Measurements from ENCODE around the gene CUX1. TPM values are rescaled to one million over a fixed set of nuclear protein-coding genes. Genes with fewer than 3 reads are reported as not detected.
A peak's percentile ranks its signal among the peaks of the same experiment; 100 is the strongest.

CUX1 gene
- total RNA-seq, 1 experiment from 2014 or later, result 53.5 TPM

DNA sequence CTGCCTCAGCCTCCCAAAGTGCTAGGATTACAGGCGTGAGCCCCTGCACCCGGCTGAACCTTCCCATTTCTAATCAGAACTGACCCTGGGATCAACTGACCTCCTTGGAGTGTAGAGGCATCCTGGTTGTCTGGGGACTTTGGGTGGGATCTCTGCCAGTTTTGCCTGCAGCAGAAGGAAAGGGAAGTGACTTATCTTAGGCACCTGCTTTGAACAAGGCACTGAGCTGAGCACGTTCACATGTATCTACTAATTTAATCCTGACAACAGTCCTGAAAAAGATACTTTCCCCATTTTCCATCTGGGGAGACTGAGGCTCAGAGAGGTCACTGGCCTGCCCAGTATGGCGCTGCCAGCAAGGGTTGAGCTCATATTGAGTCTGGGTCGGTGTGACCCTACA lies 153.4 kb downstream of the CUX1 start:
- no peak overlapping the region for H3K4me3 Mint-ChIP-seq
- WGBS (ENCODE audit: extremely low coverage, insufficient read length, low lambda C conversion rate), result no CpG with 5 or more reads among the region's 5 CpGs
- Histone ChIP-seq H2AK5ac (ENCODE audit: insufficient read length, low read length) (no peak overlapping the region), H2BK20ac (ENCODE audit: low read depth, low read length, poor library complexity, severe bottlenecking) (no peak overlapping the region), H3K79me2 (ENCODE audit: insufficient read depth, low read length) (peaks cover 6% of the 10 kb centered on the region; the same call in 1 of the 2 replicates), H3T11ph (ENCODE audit: low read length) (no peak overlapping the region), H3K4me2 (ENCODE audit: insufficient read depth, insufficient read length, low read length) (no peak overlapping the region), H2BK120ac (ENCODE audit: low read depth, low read length, poor library complexity, severe bottlenecking) (no peak overlapping the region), H3K14ac (ENCODE audit: insufficient read depth, low read length) (no peak overlapping the region), H3K56ac (ENCODE audit: insufficient read length, low read depth, low read length) (no peak overlapping the region), H3K4me1 (ENCODE audit: insufficient read depth, low read length) (no peaks in the 10 kb centered on the region; the same call in 1 of the 2 replicates), H3K4ac (ENCODE audit: low read depth, low read length) (no peak overlapping the region), H2BK5ac (ENCODE audit: insufficient read length, low read length) (no peak overlapping the region), H3K18ac (ENCODE audit: insufficient read length, low read depth, low read length) (no peak overlapping the region), H3K23me2 (ENCODE audit: insufficient read length, low read depth, low read length, poor library complexity, severe bottlenecking) (no peaks in the 10 kb centered on the region), H4K8ac (replicated peaks; ENCODE audit: insufficient read length, low read depth, low read length) (no peak overlapping the region), H3K9me3 (ENCODE audit: control insufficient read depth, low read depth, low read length) (no peaks in the 10 kb centered on the region), H3K27ac (ENCODE audit: insufficient read length, low read depth, low read length) (no peak overlapping the region), H3K79me1 (ENCODE audit: insufficient read depth, low read depth, low read length, poor library complexity, severe bottlenecking) (peaks cover 3% of the 10 kb centered on the region), H2AFZ (ENCODE audit: low read length) (no peak overlapping the region), H4K20me1 (ENCODE audit: control insufficient read depth, insufficient read depth, insufficient read length) (no peaks in the 10 kb centered on the region), H3K23ac (ENCODE audit: insufficient read length, low read depth, low read length) (no peak overlapping the region), H2BK15ac (ENCODE audit: low read depth, low read length) (no peak overlapping the region), H3K9ac (ENCODE audit: extremely low read depth, insufficient read length, low read length) (no peak overlapping the region), H4K5ac (ENCODE audit: insufficient read length, low read depth, low read length) (no peak overlapping the region), H4K91ac (ENCODE audit: insufficient read length, low read depth, low read length) (no peak overlapping the region), H3K27me3 (ENCODE audit: insufficient read depth, low read length) (no peaks in the 10 kb centered on the region), H2BK12ac (ENCODE audit: insufficient read length, low read depth, low read length) (no peak overlapping the region)
- H3K9me3 Mint-ChIP-seq, result no peaks in the 10 kb centered on the region
- no peak for TF ChIP-seq CTCF (conservative IDR thresholded peaks at IDR 0.05)
- peaks cover 0 to 10% (median 3%) of the 10 kb centered on the region in 3 experiments; a peak in 3 of 7 replicates for H3K36me3 Mint-ChIP-seq (ENCODE audit: insufficient read depth in 1 of 3, low read depth in 3 of 3)
- peaks cover 24% of the 10 kb centered on the region in 2 experiments for H3K4me1 Mint-ChIP-seq
- peak overlapping the region in 1 of 3 experiments; percentile 53; a peak in 2 of 7 replicates for H3K27ac Mint-ChIP-seq
- no peak for DNase-seq
- H3K27me3 Mint-ChIP-seq (ENCODE audit: low read depth), result no peaks in the 10 kb centered on the region

All from H9 (cell line).